Trophoblast cell (in vitro differentiated cells and primary cell): ENCODE data around the gene SOBP.

Source experiments
- DNase-seq, 2 donors: peaks; one replicate each; pipeline ENCODE4 v3.0.0-alpha.2; 2016
- H2AFZ ChIP-seq: 2 replicates; pipeline ENCODE4 v1.6.1; 2013; ENCODE audit warnings: low read length, moderate library complexity, mild to moderate bottlenecking; ENCODE audit not compliant: insufficient read depth, poor library complexity
- H2AK5ac ChIP-seq: 2 replicates; pipeline ENCODE4 v1.6.1; 2013; ENCODE audit warnings: mild to moderate bottlenecking, low read length
- H2BK120ac ChIP-seq: 2 replicates; pipeline ENCODE4 v1.6.1; 2013; ENCODE audit warnings: low read length, mild to moderate bottlenecking, moderate library complexity; ENCODE audit not compliant: insufficient read depth, poor library complexity
- H2BK12ac ChIP-seq: 2 replicates; pipeline ENCODE4 v1.6.1; 2013; ENCODE audit warnings: mild to moderate bottlenecking, low read length, moderate library complexity
- H2BK5ac ChIP-seq: 2 replicates; pipeline ENCODE4 v1.6.1; 2013; ENCODE audit warnings: low read length, low read depth, moderate library complexity, mild to moderate bottlenecking; ENCODE audit not compliant: poor library complexity
- H3K14ac ChIP-seq: 2 replicates; pipeline ENCODE4 v1.6.1; 2013; ENCODE audit warnings: mild to moderate bottlenecking, low read length
- H3K18ac ChIP-seq: 2 replicates; pipeline ENCODE4 v1.6.1; 2013; ENCODE audit warnings: mild to moderate bottlenecking, low read length
- H3K23ac ChIP-seq: 2 replicates; pipeline ENCODE4 v1.6.1; 2013; ENCODE audit warnings: low read length
- H3K27ac ChIP-seq: 2 replicates; pipeline ENCODE4 v1.5.1; 2013; ENCODE audit warnings: low read depth, mild to moderate bottlenecking, inconsistent platforms, low read length, moderate library complexity
- H3K27me3 ChIP-seq: 2 replicates; pipeline ENCODE4 v1.6.1; 2013; ENCODE audit warnings: inconsistent platforms, mild to moderate bottlenecking, low read length, moderate library complexity; ENCODE audit not compliant: insufficient read depth
- H3K36me3 ChIP-seq, 2 experiments: 1 replicate in 1 of 2; 2 replicates in 1 of 2; pipeline ENCODE4 v1.6.1; 2013; ENCODE audit warnings: low read length in 2 of 2, mild to moderate bottlenecking in 2 of 2, moderate library complexity in 1 of 2; ENCODE audit not compliant: insufficient read depth in 2 of 2, control insufficient read depth in 1 of 2
- H3K4ac ChIP-seq: 2 replicates; pipeline ENCODE4 v1.6.1; 2013; ENCODE audit warnings: low read depth, mild to moderate bottlenecking, low read length, moderate library complexity
- H3K4me1 ChIP-seq, 2 experiments: 1 replicate in 1 of 2; 2 replicates in 1 of 2; pipeline ENCODE4 v1.6.1; 2013; ENCODE audit warnings: low read length in 2 of 2, mild to moderate bottlenecking in 2 of 2, moderate library complexity in 1 of 2; ENCODE audit not compliant: insufficient read depth in 2 of 2, control insufficient read depth in 1 of 2
- H3K4me2 ChIP-seq: 2 replicates; pipeline ENCODE4 v1.6.1; 2013; ENCODE audit warnings: inconsistent platforms, mild to moderate bottlenecking, low read length, moderate library complexity
- H3K4me3 ChIP-seq: 2 replicates; pipeline ENCODE4 v1.5.1; 2013; ENCODE audit warnings: mild to moderate bottlenecking, low read depth, low read length, inconsistent platforms
- H3K79me1 ChIP-seq: one replicate; pipeline ENCODE4 v1.6.1; 2013; ENCODE audit warnings: low read length
- H3K79me2 ChIP-seq: 2 replicates; pipeline ENCODE4 v1.6.1; 2013; ENCODE audit warnings: low read length, mild to moderate bottlenecking; ENCODE audit not compliant: control insufficient read depth, insufficient read depth, poor library complexity
- H3K9ac ChIP-seq: 2 replicates; pipeline ENCODE4 v1.6.1; 2013; ENCODE audit warnings: mild to moderate bottlenecking, low read length
- H3K9me3 ChIP-seq: 2 replicates; pipeline ENCODE4 v1.6.1; 2013; ENCODE audit warnings: low read depth, mild to moderate bottlenecking, control low read depth, inconsistent platforms, low read length; ENCODE audit not compliant: insufficient read depth
- H4K12ac ChIP-seq: 2 replicates; pipeline ENCODE4 v1.6.1; 2013; ENCODE audit warnings: low read depth, mild to moderate bottlenecking, low read length, moderate library complexity
- H4K8ac ChIP-seq: 2 replicates; pipeline ENCODE4 v1.6.1; 2013; ENCODE audit warnings: low read depth, mild to moderate bottlenecking, low read length, moderate library complexity
- H4K91ac ChIP-seq: one replicate; pipeline ENCODE4 v1.6.1; 2013; ENCODE audit warnings: low read depth, mild to moderate bottlenecking, low read length, moderate library complexity
- WGBS: extraction: QIAGEN DNeasy Blood & Tissue Kit; methylation state at CpG from one replicate; pipeline ENCODE4 v1.1.7; 2013; ENCODE audit warnings: missing lambda C conversion rate; ENCODE audit not compliant: insufficient read length, insufficient coverage; ENCODE audit errors: extremely low coverage; 5-methylcytosine and 5-hydroxymethylcytosine counted together

The SOBP gene

GRCh38 chr6:107576852-107577251 is 86.9 kb downstream of the SOBP start:
- Histone ChIP-seq H2BK12ac (no peak overlapping the region), H3K27ac (no peak overlapping the region), H3K4ac (no peak overlapping the region), H3K27me3 (no peaks in the 10 kb centered on the region), H4K91ac (no peak overlapping the region), H3K4me3 (no peak overlapping the region), H3K79me1 (no peaks in the 10 kb centered on the region), H3K23ac (no peak overlapping the region), H2BK5ac (no peak overlapping the region), H2AFZ (no peak overlapping the region), H4K12ac (no peak overlapping the region), H2AK5ac (no peak overlapping the region), H3K36me3 (no peaks in the 10 kb centered on the region), H3K18ac (no peak overlapping the region), H2BK120ac (no peak overlapping the region), H4K8ac (no peak overlapping the region), H3K4me2 (no peak overlapping the region), H3K9me3 (peaks cover 3% of the 10 kb centered on the region), H3K4me1 (no peaks in the 10 kb centered on the region), H3K9ac (no peak overlapping the region), H3K79me2 (no peaks in the 10 kb centered on the region), H3K14ac (no peak overlapping the region)
- DNase-seq, result peak in 1 of 2 donors; percentile 53
- no CpG with 5 or more reads among the region's 3 CpGs for WGBS

DNA sequence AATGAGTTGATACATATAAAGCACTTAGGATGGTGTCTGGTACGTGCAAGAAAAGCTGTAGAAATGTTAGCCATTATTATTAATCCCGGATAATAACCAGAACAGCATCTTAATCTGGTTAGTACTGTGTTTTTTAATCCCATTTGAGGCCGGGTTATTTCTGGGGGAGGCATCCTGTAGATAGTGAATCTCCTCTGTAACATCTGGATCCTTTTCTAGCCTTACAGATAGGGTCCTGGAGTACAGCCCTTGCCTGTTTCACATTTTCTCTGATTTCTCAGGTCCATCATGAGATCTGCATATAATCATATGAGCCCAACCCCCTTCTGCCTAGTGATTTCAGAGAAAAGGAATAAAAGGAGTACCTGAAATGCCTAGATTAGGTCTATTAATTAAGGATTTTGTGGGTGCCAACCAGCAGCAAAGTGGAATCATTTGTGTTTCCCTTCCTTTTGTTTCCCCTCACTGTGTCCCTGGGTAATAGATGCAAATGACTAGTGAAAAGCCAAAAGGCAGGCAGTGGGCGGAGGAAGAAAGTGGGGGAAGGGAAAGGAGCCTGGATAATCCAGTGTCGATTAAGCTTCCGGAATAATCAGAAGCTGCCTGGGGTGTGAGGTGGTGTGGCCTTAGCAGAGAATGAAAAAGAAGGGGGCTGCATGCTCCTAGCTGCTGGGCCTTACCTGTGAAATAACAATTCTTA is 88.9 kb downstream of the SOBP start:
- Histone ChIP-seq H3K18ac (no peak overlapping the region), H3K9me3 (peaks cover 3% of the 10 kb centered on the region)
- no CpG with 5 or more reads among the region's 6 CpGs for WGBS

DNA sequence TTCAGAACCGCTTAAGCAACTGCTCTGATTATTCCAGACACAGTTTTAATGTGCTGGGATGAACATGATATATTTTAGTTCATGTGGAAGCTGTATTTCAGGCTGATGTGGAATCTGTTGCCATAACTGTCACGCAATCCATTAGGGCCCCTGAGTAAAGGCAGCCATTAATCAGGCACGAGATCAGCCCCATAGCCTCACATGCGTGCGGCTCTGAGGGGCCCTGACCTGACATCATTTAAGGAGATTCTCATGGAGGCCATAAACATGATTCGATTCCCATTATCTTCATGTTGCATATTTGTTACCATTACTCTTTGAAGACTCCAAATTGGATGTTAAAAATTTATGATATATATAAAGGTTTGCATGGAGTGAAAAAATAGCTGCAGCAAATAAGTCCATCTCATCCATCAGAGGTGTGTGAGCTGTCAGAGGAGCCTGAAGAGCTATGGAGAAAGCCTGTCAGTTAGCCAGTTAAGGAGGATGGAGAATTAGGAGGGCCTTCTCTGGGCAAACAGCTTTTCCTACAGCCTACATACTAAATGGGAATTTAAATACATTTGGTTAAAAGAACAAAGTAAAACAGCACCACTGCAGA is 89.6 kb downstream of the SOBP start:
- H2BK120ac ChIP-seq, result no peak overlapping the region
- no peak overlapping the region for H2AK5ac ChIP-seq
- no peak overlapping the region for H3K27ac ChIP-seq
- no peak overlapping the region for H2AFZ ChIP-seq
- no peaks in the 10 kb centered on the region for H3K36me3 ChIP-seq
- H3K4me3 ChIP-seq, result no peak overlapping the region
- no peaks in the 10 kb centered on the region for H3K4me1 ChIP-seq
- H3K23ac ChIP-seq, result no peak overlapping the region
- peaks cover 3% of the 10 kb centered on the region for H3K9me3 ChIP-seq
- no peaks in the 10 kb centered on the region for H3K27me3 ChIP-seq
- no peaks in the 10 kb centered on the region for H3K79me2 ChIP-seq
- no peak overlapping the region for H2BK12ac ChIP-seq
- no peak overlapping the region for H4K8ac ChIP-seq
- DNase-seq, result no peak
- no peak overlapping the region for H2BK5ac ChIP-seq
- no peak overlapping the region for H3K14ac ChIP-seq
- H4K91ac ChIP-seq, result no peak overlapping the region
- no peak overlapping the region for H3K18ac ChIP-seq
- no peaks in the 10 kb centered on the region for H3K79me1 ChIP-seq
- H3K9ac ChIP-seq, result no peak overlapping the region
- no peak overlapping the region for H3K4ac ChIP-seq
- no peak overlapping the region for H4K12ac ChIP-seq
- WGBS, result no CpG with 5 or more reads among the region's 6 CpGs
- H3K4me2 ChIP-seq, result no peak overlapping the region

More for the DNA sequence above, 88.9 kb downstream of the SOBP start:
- H4K8ac ChIP-seq, result no peak overlapping the region
- H2BK5ac ChIP-seq, result no peak overlapping the region
- H3K14ac ChIP-seq, result no peak overlapping the region
- H3K23ac ChIP-seq, result no peak overlapping the region
- H3K4me3 ChIP-seq, result no peak overlapping the region
- no peak overlapping the region for H4K12ac ChIP-seq
- H2BK120ac ChIP-seq, result no peak overlapping the region
- H3K27me3 ChIP-seq, result no peaks in the 10 kb centered on the region
- H3K9ac ChIP-seq, result no peak overlapping the region
- H2AK5ac ChIP-seq, result no peak overlapping the region
- H3K4me1 ChIP-seq, result no peaks in the 10 kb centered on the region
- no peak overlapping the region for H2AFZ ChIP-seq
- no peak overlapping the region for H3K4me2 ChIP-seq
- no peak overlapping the region for H2BK12ac ChIP-seq
- H3K4ac ChIP-seq, result no peak overlapping the region
- DNase-seq, result no peak
- H4K91ac ChIP-seq, result no peak overlapping the region
- H3K36me3 ChIP-seq, result no peaks in the 10 kb centered on the region
- no peaks in the 10 kb centered on the region for H3K79me2 ChIP-seq
- H3K79me1 ChIP-seq, result no peaks in the 10 kb centered on the region
- no peak overlapping the region for H3K27ac ChIP-seq

DNA sequence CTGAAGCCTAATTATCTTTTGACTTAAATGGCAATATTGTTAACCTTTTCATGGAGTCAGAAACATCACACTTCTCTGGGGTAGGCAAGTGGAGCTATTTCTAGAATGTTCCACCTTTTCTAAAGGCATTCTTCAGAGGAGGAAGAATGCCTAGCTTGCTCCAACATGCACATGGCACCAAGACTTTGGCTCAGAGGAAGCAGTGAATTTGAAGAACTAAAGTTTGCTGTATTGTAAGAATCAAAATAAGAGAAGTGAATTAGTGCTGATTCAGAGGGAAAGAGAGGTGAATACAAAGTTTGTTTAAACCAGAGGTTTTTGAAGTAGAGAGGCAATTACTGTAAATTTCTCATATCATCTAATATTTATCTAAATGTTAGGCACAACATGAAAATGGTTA is 92.2 kb downstream of the SOBP start:
- no peak for DNase-seq
- Histone ChIP-seq H2BK5ac (no peak overlapping the region), H3K27me3 (no peaks in the 10 kb centered on the region), H3K23ac (no peak overlapping the region), H3K9ac (no peak overlapping the region), H3K79me2 (no peaks in the 10 kb centered on the region), H4K8ac (no peak overlapping the region), H3K27ac (no peak overlapping the region), H3K4me1 (no peaks in the 10 kb centered on the region), H2AK5ac (no peak overlapping the region), H3K79me1 (no peaks in the 10 kb centered on the region), H4K91ac (no peak overlapping the region), H3K18ac (no peak overlapping the region), H2BK12ac (no peak overlapping the region), H3K9me3 (no peaks in the 10 kb centered on the region), H3K4me2 (no peak overlapping the region), H3K4me3 (no peak overlapping the region), H3K14ac (no peak overlapping the region), H2AFZ (no peak overlapping the region), H2BK120ac (no peak overlapping the region), H4K12ac (no peak overlapping the region), H3K4ac (no peak overlapping the region), H3K36me3 (no peaks in the 10 kb centered on the region)
